GM12801 (cell line): ENCODE results near the gene ATOH8.

ENCODE experiments used
- TF ChIP-seq, protein P1 (sequence below): IDR thresholded peaks from one replicate; pipeline ENCODE4 v1.5.1; 2011; ENCODE audit warnings: control low read depth; ENCODE audit not compliant: insufficient read length; ENCODE audit errors: extremely low read depth

Gene ATOH8

GRCh38 chr2:85741833-85742455, 11.8 kb upstream of the ATOH8 start:
- TF ChIP-seq, protein P1, sequence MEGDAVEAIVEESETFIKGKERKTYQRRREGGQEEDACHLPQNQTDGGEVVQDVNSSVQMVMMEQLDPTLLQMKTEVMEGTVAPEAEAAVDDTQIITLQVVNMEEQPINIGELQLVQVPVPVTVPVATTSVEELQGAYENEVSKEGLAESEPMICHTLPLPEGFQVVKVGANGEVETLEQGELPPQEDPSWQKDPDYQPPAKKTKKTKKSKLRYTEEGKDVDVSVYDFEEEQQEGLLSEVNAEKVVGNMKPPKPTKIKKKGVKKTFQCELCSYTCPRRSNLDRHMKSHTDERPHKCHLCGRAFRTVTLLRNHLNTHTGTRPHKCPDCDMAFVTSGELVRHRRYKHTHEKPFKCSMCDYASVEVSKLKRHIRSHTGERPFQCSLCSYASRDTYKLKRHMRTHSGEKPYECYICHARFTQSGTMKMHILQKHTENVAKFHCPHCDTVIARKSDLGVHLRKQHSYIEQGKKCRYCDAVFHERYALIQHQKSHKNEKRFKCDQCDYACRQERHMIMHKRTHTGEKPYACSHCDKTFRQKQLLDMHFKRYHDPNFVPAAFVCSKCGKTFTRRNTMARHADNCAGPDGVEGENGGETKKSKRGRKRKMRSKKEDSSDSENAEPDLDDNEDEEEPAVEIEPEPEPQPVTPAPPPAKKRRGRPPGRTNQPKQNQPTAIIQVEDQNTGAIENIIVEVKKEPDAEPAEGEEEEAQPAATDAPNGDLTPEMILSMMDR, result no peak

- TF ChIP-seq, protein P1, result no peak
These were observed 10.3 kb upstream of the ATOH8 start for GRCh38 chr2:85743304-85743978.

DNA sequence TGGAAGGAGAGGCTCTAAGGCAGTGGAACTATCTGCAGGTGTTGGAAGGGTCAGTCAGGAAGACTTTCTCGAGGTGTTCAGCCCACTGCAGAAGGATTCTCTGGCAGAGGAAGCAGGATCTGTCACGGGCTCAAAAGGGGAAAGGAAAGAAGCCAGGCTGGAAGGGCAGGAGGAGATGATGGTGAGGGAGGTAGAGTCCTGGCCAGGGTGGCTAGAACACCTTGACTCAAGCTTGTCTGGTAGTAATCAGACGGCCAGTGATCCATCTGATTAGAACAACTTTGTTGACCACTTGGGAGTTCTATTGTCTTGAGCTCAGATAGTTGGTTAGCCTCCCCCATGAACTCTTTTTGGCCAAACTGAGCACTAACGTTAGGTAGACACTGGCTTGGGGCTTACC, 9.7 kb upstream of the ATOH8 start:
- TF ChIP-seq, protein P1, result no peak

DNA sequence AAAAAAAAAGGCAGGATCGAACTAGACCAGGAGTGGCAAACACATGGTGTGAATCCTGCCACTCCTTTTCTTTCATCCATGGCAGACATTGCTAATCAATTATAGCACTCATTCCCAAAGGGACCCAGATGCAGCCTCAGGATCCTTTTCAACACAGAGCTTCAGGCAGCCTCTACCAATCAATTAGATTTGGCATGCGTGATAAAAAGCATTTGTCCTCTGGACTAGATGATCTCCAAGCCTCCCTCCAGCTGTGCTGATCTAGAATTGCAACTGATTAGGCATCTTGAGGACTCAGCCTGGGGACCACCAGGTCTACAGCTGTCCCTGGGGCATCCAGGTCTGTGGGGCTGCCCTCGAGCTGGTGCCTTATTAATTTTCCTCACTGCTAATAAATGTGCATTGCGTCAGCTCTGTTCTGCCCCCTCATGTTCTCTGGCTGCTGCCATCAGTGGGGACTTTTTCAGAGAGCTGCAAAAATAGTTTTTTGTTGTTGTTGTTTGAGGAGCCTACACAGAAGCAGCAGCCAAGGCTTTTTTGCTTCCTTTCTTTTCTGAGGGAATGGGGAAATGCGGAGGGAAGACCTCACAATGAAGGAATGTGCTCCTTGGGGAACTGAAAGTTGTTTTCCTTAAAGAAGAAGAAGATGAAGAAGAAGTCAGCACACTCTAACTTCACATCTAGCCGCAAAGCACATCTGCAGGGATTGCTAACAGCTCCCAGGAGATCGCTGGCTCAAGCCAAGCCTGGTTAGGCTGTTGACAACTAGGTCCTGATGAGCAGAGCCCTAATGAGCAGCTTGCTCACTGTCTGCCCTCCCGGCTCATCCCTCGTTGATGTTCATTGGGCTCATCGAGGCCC, 8.8 kb upstream of the ATOH8 start:
- TF ChIP-seq, protein P1, result no peak

DNA sequence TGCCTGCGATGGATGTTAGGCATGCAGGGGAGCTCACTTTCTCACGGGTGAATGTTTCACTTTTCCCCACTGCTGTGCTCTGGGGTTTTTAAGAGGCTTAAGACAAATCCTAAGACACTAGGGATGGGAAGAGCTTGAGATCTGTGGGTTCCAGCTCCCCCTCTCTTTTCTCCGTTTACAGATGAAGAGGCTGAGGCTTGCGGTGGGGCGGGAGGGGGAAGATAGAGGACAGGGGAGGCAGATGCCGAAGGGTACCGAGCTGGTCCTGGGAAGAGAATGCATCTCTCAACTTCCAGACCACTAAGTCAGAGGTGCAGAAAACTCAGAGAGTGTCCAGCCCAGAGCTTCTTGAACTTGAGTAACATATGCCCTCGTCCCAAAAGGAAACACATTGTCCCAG, 8.2 kb upstream of the ATOH8 start:
- TF ChIP-seq, protein P1, result no peak

GRCh38 chr2:85746321-85747004, 7.3 kb upstream of the ATOH8 start:
- TF ChIP-seq, protein P1, result no peak

- TF ChIP-seq, protein P1, result no peak
These were observed 6.3 kb upstream of the ATOH8 start for GRCh38 chr2:85747441-85747840.
